K562 (cell line): ENCODE measurements around the gene PYGB. TPM values are rescaled to one million over a fixed set of nuclear protein-coding genes. Genes with fewer than 3 reads are reported as not detected.
A peak's percentile ranks its signal among the peaks of the same experiment; 100 is the strongest.

Experiments
- ATAC-seq: fragments of 200-7000 bp; cut with Tn5 transposase; 3 replicates; pipeline ENCODE4 v1.9.1; 2020; ENCODE audit warnings: moderate library complexity
- BruUV-seq: library from RNA; stranded (reverse); fragments of 400-500 nt; replicated peaks from 2 replicates; lab custom pipeline; 2021; lab: Mats Ljungman, UMichigan
- CTCF ChIA-PET: fragments of 300-600 bp; formaldehyde crosslinking; extraction: SDS; loops from one replicate; lab custom pipeline; 2021; ENCODE audit warnings: low intra/inter-chr PET ratio; lab: Yijun Ruan, JAX
- POLR2A ChIA-PET: fragments of 300-600, 350-650 bp; sonication (Branson Sonifier 250); formaldehyde crosslinking; extraction: SDS; loops from one replicate; lab custom pipeline; 2021; ENCODE audit warnings: antibody characterized with exemption, inconsistent platforms; lab: Yijun Ruan, JAX
- DNase-seq, 4 experiments: peaks; one replicate each; pipeline versions ENCODE4 v3.0.0 to v3.0.0-alpha.2; 2011 to 2018; ENCODE audit warnings: low spot score in 3 of 4, mixed read lengths in 3 of 4; ENCODE audit errors: extremely low read depth in 1 of 4
- FAIRE-seq: peaks from 2 replicates; lab custom pipeline; 2011; peaks lifted over from hg19 to GRCh38; lab: Jason Lieb, UNC
- H2AFZ ChIP-seq: 2 replicates; pipeline ENCODE4 v1.6.0; 2011; ENCODE audit warnings: low read depth, low read length, control low read depth, inconsistent platforms
- H3K27ac ChIP-seq: fragments of 200-600 bp; 3 replicates; pipeline ENCODE4 v1.8.0; 2011; ENCODE audit warnings: low read depth, mild to moderate bottlenecking, control low read depth, inconsistent platforms, low read length, moderate library complexity, mixed read lengths; ENCODE audit errors: extremely low read depth
- H3K27me3 ChIP-seq, 2 experiments: fragments of 300-600 bp in 1 of 2; 2 replicates in 1 of 2; 3 replicates in 1 of 2; pipeline versions ENCODE4 v1.6.0 to v1.8.0; 2011; ENCODE audit warnings: inconsistent platforms in 2 of 2, low read length in 2 of 2, mild to moderate bottlenecking in 1 of 2, mixed read lengths in 1 of 2, moderate library complexity in 1 of 2; ENCODE audit not compliant: control insufficient read depth in 2 of 2, insufficient read depth in 2 of 2
- H3K36me3 ChIP-seq: fragments of 300-600 bp; 3 replicates; pipeline ENCODE4 v1.8.0; 2011; ENCODE audit warnings: mild to moderate bottlenecking, low read length, inconsistent platforms; ENCODE audit not compliant: control insufficient read depth, insufficient read depth
- H3K4me1 ChIP-seq, 2 experiments: fragments of 200-600 bp in 1 of 2; replicated peaks in 1 of 2; 2 replicates in 1 of 2; 3 replicates in 1 of 2; pipeline versions ENCODE4 v1.5.1 to v1.8.0; 2011; ENCODE audit warnings: inconsistent platforms in 2 of 2, low read length in 2 of 2, mild to moderate bottlenecking in 1 of 2, mixed read lengths in 1 of 2, moderate library complexity in 1 of 2; ENCODE audit not compliant: control insufficient read depth in 2 of 2, insufficient read depth in 2 of 2
- H3K4me2 ChIP-seq: 2 replicates; pipeline ENCODE4 v1.6.1; 2011; ENCODE audit warnings: low read length, control low read depth, inconsistent platforms, mixed read lengths; ENCODE audit not compliant: insufficient read depth
- H3K4me3 ChIP-seq: fragments of 200-600 bp; sonication (generic), shearing (Covaris generic); 2 replicates; pipeline ENCODE4 v1.5.1; 2016; ENCODE audit warnings: control low read depth, inconsistent platforms
- H3K79me2 ChIP-seq: fragments of 200-600 bp; 3 replicates; pipeline ENCODE4 v1.8.0; 2011; ENCODE audit warnings: low read length, inconsistent platforms; ENCODE audit not compliant: control insufficient read depth, insufficient read depth
- H3K9ac ChIP-seq, 2 experiments: 2 replicates each; pipeline versions ENCODE4 v1.6.0 to v1.6.1; 2011; ENCODE audit warnings: low read depth in 2 of 2, low read length in 2 of 2, control low read depth in 1 of 2, inconsistent platforms in 1 of 2, mild to moderate bottlenecking in 1 of 2, mixed read lengths in 1 of 2; ENCODE audit not compliant: insufficient read depth in 1 of 2
- H3K9me1 ChIP-seq: one replicate; pipeline ENCODE4 v1.6.0; 2011; ENCODE audit warnings: inconsistent platforms, mild to moderate bottlenecking, low read length, moderate library complexity; ENCODE audit not compliant: control insufficient read depth, insufficient read depth
- H3K9me3 ChIP-seq: replicated peaks from 2 replicates; pipeline ENCODE4 v1.5.1; 2011; ENCODE audit warnings: low read depth, low read length, inconsistent platforms; ENCODE audit not compliant: control insufficient read depth, insufficient read depth
- H4K20me1 ChIP-seq: replicated peaks from 2 replicates; pipeline ENCODE4 v1.6.1; 2011; ENCODE audit warnings: low read length, inconsistent platforms, mixed read lengths; ENCODE audit not compliant: control insufficient read depth, insufficient read depth
- EP300 ChIP-seq: IDR thresholded peaks from 2 replicates; pipeline ENCODE4 v1.6.1; 2012; ENCODE audit warnings: low read length, improper control_type of control experiment
- FOXA1 ChIP-seq: fragments of 450-650 bp; IDR thresholded peaks from 2 replicates; pipeline ENCODE4 v1.6.1; 2016; ENCODE audit warnings: mild to moderate bottlenecking, borderline replicate concordance
- GATAD2B ChIP-seq: fragments of 450-650 bp; IDR thresholded peaks from 2 replicates; pipeline ENCODE4 v1.6.1; 2017; ENCODE audit warnings: mild to moderate bottlenecking, borderline replicate concordance
- HIVEP1 ChIP-seq: fragments of 250-450 bp; sonication (Bioruptor Pico); IDR thresholded peaks from 2 replicates; pipeline ENCODE4 v1.4.0; 2020; ENCODE audit warnings: mild to moderate bottlenecking
- MEF2A ChIP-seq: IDR thresholded peaks from 2 replicates; pipeline ENCODE4 v1.6.1; 2011; ENCODE audit warnings: low read depth, mild to moderate bottlenecking, low read length, moderate library complexity; ENCODE audit not compliant: control insufficient read depth
- MTF1 ChIP-seq: fragments of 250-450 bp; sonication (Bioruptor Pico); IDR thresholded peaks from 2 replicates; pipeline ENCODE4 v1.9.0; 2021; ENCODE audit warnings: moderate library complexity, mild to moderate bottlenecking, inconsistent platforms, borderline replicate concordance
- POLR2G ChIP-seq: fragments of 200-400 bp; formaldehyde crosslinking; IDR thresholded peaks from 2 replicates; pipeline ENCODE4 v1.6.1; 2017; ENCODE audit warnings: low read depth, mild to moderate bottlenecking, antibody characterized with exemption, low read length, moderate library complexity
- SMARCA4 ChIP-seq: fragments of 450-650 bp; IDR thresholded peaks from 2 replicates; pipeline ENCODE4 v1.6.1; 2016
- SNRNP70 ChIP-seq: fragments of 200-400 bp; formaldehyde crosslinking; optimal IDR thresholded peaks from 2 replicates; pipeline ENCODE3; 2017; ENCODE audit warnings: low read depth, low read length
- WGBS: fragments of 100-300 bp; shearing (Covaris generic); methylation state at CpG from one replicate; pipeline ENCODE4 v1.1.6; 2016; ENCODE audit warnings: low coverage, mixed read lengths; ENCODE audit not compliant: insufficient coverage; ENCODE audit errors: missing lambda C conversion rate; 5-methylcytosine and 5-hydroxymethylcytosine counted together
- in situ Hi-C: fragments of 300-500 bp; cut with MboI; formaldehyde crosslinking; loops from 4 replicates; pipeline ENCODE4 v1.15.0; 2018; ENCODE audit warnings: inconsistent platforms, mixed read lengths
- intact Hi-C: fragments of 100-400 bp; cut with micrococcal nuclease; formaldehyde crosslinking; loops from 2 replicates; pipeline ENCODE4 v1.14.2; 2022
- polyA plus RNA-seq, 8 experiments: library from polyadenylated mRNA; depleted of rRNA in 4 of 8; stranded (reverse) in 5 of 8; unstranded in 3 of 8; fragments of >200 nt; fragmentation: Nextera tagmentation in 2 of 8; fragmentation: Illumina TruSeq in 1 of 8; extraction: Ambion mirVana in 2 of 8; extraction: Trizol in 1 of 8; gene quantifications; 2 replicates each; pipeline versions ENCODE4 v1.2.1 to v1.2.3, GENCODE V29; 2011 to 2014; ENCODE audit warnings: inconsistent platforms in 1 of 8, missing spikeins in 1 of 8
- total RNA-seq, 7 experiments: library from RNA; depleted of rRNA in 6 of 7; stranded (reverse); fragments of >200 nt in 6 of 7; fragmentation: Illumina TruSeq in 2 of 7; extraction: Trizol in 2 of 7; gene quantifications; 2 replicates each; pipeline versions ENCODE4 v1.2.1 to v1.2.3, GENCODE V29; 2011 to 2021; ENCODE audit warnings: low replicate concordance in 1 of 7
- TF ChIP-seq, protein P1 (sequence below): IDR thresholded peaks from 3 replicates; pipeline ENCODE4 v1.6.1; 2011; ENCODE audit warnings: borderline replicate concordance, mild to moderate bottlenecking; ENCODE audit not compliant: insufficient read length, insufficient read depth
- TF ChIP-seq, protein P2 (sequence below): IDR thresholded peaks from 2 replicates; pipeline ENCODE4 v1.6.1; 2014; ENCODE audit warnings: antibody characterized with exemption

PYGB gene
- total and polyA plus RNA-seq, 9 of the 15 experiments (the other 6 are each of a cell fraction or from before 2014, with no cell fraction given): 0.34 to 18.0 (median 9.8) TPM

DNA sequence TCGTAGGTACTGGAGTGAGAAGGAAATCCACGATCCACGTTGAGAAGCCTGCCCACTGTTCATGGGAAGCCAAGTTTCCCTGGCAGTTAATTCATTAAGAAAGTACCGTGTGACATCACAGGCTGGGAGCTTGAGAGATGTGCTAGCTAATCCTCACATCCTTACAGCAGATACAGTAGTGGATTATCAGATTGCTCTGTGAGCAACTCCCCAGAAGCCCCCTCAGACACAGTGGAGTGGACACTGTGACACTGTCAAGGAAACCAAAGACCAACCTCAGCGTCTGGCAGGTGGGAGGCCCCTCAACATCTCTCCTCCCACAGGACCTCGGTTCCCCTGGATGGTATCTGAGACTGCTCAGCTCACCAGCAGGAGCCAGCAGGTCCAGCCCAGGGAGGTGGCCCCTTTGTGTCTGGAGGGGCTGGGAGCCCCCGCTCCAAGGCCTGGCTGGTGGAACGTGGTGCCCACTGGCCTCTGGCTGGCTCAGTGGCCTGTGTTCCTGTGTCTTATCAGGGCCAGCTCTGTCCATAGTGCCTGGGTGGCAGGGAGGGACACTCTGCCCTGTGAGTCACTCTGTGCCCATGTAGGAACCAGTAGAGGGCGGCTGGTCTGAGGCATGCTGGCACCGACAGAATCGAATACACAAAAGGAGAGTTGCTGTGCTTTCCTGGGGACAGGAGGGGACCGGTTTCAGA lies 7.2 kb downstream of the PYGB start:
- no peak for ATAC-seq
- no peak for DNase-seq
- in situ Hi-C loops (no loop called here), intact Hi-C loops (no loop called here)
- H3K4me1 ChIP-seq: peaks cover 5 to 6% of the 10 kb centered on the region in 2 experiments; a peak in 4 of 5 replicates
- BruUV-seq: no TSS peak
- H3K9me3 ChIP-seq: no peaks in the 10 kb centered on the region
- H4K20me1 ChIP-seq: no peaks in the 10 kb centered on the region
- no peaks in the 10 kb centered on the region for H3K9me1 ChIP-seq
- no peaks in the 10 kb centered on the region for H3K27me3 ChIP-seq
- 79% methylated on average over 9 of the region's 12 CpGs for WGBS
- H3K4me3 ChIP-seq: no peak overlapping the region
- no peak overlapping the region for H3K27ac ChIP-seq
- no peak for FAIRE-seq
- CTCF ChIA-PET: no interaction called here
- H3K4me2 ChIP-seq: no peak overlapping the region
- TF ChIP-seq POLR2G: peak; percentile 38; the same call in 1 of the 2 replicates
- no peak for TF ChIP-seq MTF1 (CRISPR knock-in tag)
- no peak for TF ChIP-seq SNRNP70
- TF ChIP-seq, all 486 proteins: peak for 1
- peaks cover 12% of the 10 kb centered on the region for H3K79me2 ChIP-seq
- POLR2A ChIA-PET: interaction anchor here (1.0 kb wide), 1 partner anchor 19 kb away, joined by 3 read pairs; no protein-coding TSS in a partner anchor
- no peak overlapping the region for H2AFZ ChIP-seq
- peaks cover 12% of the 10 kb centered on the region; the same call in 1 of the 3 replicates for H3K36me3 ChIP-seq
- no peak overlapping the region for H3K9ac ChIP-seq

DNA sequence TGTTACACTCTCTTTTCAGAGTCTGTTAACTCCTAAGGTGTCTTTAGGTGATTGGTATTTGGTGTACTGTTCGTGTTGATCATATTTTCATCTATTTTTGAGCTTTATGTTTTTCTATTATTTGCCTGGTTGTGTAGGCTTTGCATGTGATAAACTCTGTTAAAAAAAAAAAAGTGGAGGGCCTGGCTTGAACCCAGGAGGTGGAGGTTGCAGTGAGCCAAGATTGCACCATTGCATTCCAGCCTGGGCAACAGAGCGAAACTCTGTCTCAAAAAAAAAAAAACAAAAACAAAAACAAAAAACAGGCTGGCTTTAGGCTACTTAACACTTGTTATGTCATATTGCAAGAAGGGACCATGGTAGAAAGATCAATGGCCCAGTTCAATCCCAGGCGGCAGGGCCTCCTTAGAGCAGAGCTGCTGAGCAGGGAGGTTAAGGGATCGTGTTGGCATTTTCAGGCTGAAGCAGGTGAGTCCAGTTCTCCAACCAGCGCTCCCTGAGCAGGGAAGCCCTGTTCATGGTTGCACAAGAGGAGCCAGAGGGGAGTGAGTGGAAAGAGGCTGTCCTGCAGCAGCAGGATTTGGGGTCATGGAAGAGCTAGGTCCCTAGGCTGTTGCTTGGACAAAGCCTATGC lies 8.5 kb downstream of the PYGB start:
- Histone ChIP-seq H3K4me3 (no peak overlapping the region), H3K4me2 (no peak overlapping the region), H3K9ac (no peak overlapping the region), H4K20me1 (no peaks in the 10 kb centered on the region)
- TF ChIP-seq MEF2A: no peak
- no peak for TF ChIP-seq FOXA1
- no peak for TF ChIP-seq SMARCA4
- TF ChIP-seq EP300: no peak
- TF ChIP-seq GATAD2B: no peak
- TF ChIP-seq, protein P1, sequence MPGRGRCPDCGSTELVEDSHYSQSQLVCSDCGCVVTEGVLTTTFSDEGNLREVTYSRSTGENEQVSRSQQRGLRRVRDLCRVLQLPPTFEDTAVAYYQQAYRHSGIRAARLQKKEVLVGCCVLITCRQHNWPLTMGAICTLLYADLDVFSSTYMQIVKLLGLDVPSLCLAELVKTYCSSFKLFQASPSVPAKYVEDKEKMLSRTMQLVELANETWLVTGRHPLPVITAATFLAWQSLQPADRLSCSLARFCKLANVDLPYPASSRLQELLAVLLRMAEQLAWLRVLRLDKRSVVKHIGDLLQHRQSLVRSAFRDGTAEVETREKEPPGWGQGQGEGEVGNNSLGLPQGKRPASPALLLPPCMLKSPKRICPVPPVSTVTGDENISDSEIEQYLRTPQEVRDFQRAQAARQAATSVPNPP: no peak
- TF ChIP-seq, protein P2, sequence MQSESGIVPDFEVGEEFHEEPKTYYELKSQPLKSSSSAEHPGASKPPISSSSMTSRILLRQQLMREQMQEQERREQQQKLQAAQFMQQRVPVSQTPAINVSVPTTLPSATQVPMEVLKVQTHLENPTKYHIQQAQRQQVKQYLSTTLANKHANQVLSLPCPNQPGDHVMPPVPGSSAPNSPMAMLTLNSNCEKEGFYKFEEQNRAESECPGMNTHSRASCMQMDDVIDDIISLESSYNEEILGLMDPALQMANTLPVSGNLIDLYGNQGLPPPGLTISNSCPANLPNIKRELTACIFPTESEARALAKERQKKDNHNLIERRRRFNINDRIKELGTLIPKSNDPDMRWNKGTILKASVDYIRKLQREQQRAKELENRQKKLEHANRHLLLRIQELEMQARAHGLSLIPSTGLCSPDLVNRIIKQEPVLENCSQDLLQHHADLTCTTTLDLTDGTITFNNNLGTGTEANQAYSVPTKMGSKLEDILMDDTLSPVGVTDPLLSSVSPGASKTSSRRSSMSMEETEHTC: no peak
- no peak for TF ChIP-seq HIVEP1 (CRISPR knock-in tag)
- TF ChIP-seq, all 486 proteins: peak for 0
- ATAC-seq: no peak
- ChIA-PET POLR2A (interaction anchor here (0.8 kb wide), 1 partner anchor 8 kb away, joined by 3 read pairs; the partner anchor contains the start of gene PYGB), CTCF (no interaction called here)
- H2AFZ ChIP-seq: no peak overlapping the region
- H3K4me1 ChIP-seq: peaks cover 2 to 6% of the 10 kb centered on the region in 2 experiments; a peak in 4 of 5 replicates
- WGBS: 92% methylated on average over 5 of the region's 5 CpGs
- H3K27ac ChIP-seq: no peak overlapping the region
- H3K9me1 ChIP-seq: no peaks in the 10 kb centered on the region
- DNase-seq: no peak
- in situ Hi-C loops (no loop called here), intact Hi-C loops (no loop called here)
- peaks cover 1% of the 10 kb centered on the region; the same call in 1 of the 3 replicates for H3K79me2 ChIP-seq
- FAIRE-seq: no peak
- peaks cover 10% of the 10 kb centered on the region; the same call in 1 of the 3 replicates for H3K36me3 ChIP-seq
- no peaks in the 10 kb centered on the region for H3K9me3 ChIP-seq
- BruUV-seq: no TSS peak
- H3K27me3 ChIP-seq: no peaks in the 10 kb centered on the region
